Measurements from ENCODE around the gene SERPINE3.

Gene SERPINE3

DNA sequence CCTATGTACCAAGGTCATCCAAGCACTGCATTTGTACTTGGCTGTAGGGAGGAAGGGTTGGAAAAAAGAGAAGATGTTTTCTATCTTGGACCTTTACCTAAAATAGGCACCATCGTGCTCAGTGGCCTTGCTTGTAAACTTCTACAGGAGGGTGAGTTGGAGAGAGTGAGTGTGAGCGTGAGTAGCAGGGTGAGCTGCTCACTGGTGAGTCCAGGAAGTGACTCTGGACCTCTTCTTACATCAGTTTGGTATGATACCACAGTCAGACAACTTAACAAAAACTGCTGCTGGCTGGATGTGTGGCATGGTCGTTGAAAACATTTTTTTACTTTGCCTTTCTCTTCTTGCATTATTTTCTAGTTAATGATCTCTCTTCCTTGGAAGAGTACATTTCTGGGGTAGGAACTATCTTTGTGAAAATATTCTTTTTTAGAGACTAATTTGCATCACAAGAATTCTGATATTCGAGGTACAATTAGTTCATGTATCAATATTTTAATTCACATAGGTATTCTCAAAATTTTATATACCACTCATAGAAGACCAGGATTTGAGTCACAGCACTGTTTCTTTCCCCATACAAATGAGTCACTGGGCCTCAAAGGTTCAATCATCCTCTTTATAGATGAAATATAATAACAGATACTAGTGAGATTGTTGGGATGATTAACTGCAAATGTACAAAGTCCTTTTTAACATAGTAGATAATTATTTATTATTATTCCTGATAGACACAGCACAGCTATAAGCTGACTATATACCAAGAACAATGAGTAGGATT, 651 bp downstream of the SERPINE3 start:
- Mint-ChIP-seq H3K27me3 (no peaks in the 10 kb centered on the region), H3K4me3 (no peak overlapping the region), H3K4me1 (ENCODE audit: low read depth) (peaks cover 5% of the 10 kb centered on the region), H3K36me3 (ENCODE audit: low read depth) (no peaks in the 10 kb centered on the region), H3K27ac (peak overlapping the region; percentile 13), H3K9me3 (no peaks in the 10 kb centered on the region)
- DNase-seq, result no peak

DNA sequence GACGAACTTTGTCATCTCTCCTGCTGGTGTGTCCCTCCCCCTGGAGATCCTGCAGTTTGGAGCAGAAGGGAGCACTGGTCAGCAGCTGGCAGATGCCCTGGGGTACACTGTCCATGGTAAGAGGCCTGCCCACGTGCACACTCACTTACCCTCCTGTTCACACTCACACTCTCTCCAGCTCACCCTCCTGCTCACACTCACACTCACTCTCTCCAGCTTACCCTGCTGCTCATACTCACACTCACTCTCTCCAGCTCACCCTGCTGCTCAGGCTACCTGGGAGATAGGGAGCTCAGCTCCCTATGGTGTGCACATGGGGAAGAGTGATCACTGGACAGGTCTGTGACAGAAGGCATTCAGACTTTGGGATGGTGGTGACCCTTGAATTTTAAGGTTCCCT, 1.7 kb downstream of the SERPINE3 start:
- Mint-ChIP-seq H3K4me1 (ENCODE audit: low read depth) (peaks cover 5% of the 10 kb centered on the region), H3K4me3 (no peak overlapping the region), H3K27ac (no peak overlapping the region), H3K36me3 (ENCODE audit: low read depth) (no peaks in the 10 kb centered on the region), H3K27me3 (no peaks in the 10 kb centered on the region), H3K9me3 (no peaks in the 10 kb centered on the region)
- no peak for DNase-seq

DNA sequence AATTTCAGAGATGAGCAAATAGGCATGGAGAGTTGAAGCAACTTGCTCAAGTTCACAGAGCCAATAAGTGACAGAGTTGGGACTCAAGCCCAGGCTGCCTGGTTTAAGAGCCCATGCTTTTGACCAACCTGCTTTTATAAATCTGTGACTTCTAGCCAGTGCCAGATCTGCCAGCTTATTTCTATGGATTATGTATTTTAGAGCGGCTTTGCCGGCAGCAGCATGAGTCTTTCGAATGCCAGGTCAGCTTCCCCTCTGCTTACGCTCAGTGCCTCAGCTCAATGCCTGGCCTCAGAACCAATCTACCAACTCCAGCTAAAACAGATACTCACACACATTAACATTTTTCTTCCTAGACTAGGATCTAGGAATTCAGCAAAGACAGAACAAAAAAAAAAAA, 2.3 kb downstream of the SERPINE3 start:
- no peak overlapping the region for H3K27ac Mint-ChIP-seq
- H3K4me1 Mint-ChIP-seq (ENCODE audit: low read depth), result peaks cover 5% of the 10 kb centered on the region
- no peak overlapping the region for H3K4me3 Mint-ChIP-seq
- H3K9me3 Mint-ChIP-seq, result no peaks in the 10 kb centered on the region
- H3K27me3 Mint-ChIP-seq, result no peaks in the 10 kb centered on the region
- no peak for DNase-seq
- no peaks in the 10 kb centered on the region for H3K36me3 Mint-ChIP-seq (ENCODE audit: low read depth)

DNA sequence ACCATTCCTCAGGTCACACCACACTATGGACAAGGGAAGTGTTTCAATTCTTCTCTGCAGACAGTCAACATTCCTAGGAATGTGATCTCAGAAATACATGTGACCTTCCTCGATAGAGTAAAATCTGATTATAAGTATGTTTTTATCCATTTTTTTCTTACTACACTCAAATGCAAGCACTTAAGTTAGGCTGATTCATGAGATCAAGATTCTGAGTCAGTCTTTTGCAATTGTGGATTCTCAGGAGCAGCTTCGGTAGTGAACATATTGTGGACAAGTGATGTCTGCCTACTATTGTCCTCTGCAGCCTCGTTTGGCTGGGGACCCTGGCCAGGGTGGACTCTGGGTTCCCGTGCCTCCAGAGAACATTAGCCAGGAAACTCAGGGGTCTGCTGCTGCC, 3.2 kb downstream of the SERPINE3 start:
- no peak for DNase-seq
- H3K27ac Mint-ChIP-seq, result no peak overlapping the region
- no peak overlapping the region for H3K4me3 Mint-ChIP-seq
- no peaks in the 10 kb centered on the region for H3K36me3 Mint-ChIP-seq (ENCODE audit: low read depth)
- peaks cover 5% of the 10 kb centered on the region for H3K4me1 Mint-ChIP-seq (ENCODE audit: low read depth)
- H3K27me3 Mint-ChIP-seq, result no peaks in the 10 kb centered on the region
- no peaks in the 10 kb centered on the region for H3K9me3 Mint-ChIP-seq

DNA sequence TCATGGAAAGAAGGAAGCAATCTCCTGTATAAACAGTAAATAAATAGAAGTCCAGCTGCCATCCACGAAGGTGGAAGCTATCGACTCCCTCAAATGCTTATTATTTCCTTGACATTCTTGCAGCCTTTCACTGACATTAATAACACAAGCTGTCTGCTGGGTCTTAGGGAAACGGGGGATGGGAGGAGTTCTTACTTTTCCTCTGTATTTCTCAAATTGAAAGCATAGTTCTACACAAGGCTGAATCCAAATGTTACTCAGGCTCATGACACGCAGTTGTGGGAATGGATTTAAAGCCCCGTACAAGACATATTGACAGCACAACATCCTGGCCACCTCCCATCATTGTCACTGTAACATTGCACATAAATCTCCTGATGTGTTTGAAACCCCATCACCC, 4.0 kb downstream of the SERPINE3 start:
- Mint-ChIP-seq H3K9me3 (no peaks in the 10 kb centered on the region), H3K4me3 (no peak overlapping the region), H3K27ac (peak overlapping the region; percentile 55), H3K36me3 (ENCODE audit: low read depth) (no peaks in the 10 kb centered on the region), H3K4me1 (ENCODE audit: low read depth) (peaks cover 5% of the 10 kb centered on the region), H3K27me3 (no peaks in the 10 kb centered on the region)
- DNase-seq, result no peak

DNA sequence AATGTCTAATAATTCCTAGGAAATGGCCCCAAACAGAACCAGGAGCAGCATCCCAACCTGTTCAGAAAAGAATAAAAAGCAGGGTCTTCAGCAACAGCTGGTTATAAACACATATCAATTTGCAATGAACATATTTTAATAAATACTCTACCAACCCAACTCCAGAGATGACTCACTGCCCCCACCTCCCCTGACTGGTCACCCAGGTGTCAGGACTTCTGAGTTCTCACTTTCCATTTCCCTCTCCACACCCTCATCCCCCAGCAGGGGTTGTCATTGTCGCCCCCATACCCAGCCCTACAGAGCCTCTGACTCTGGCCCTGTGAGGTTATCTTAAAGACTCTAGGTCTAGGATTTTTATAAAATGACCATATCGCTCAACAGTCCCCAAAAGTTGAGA, 6.9 kb downstream of the SERPINE3 start:
- Mint-ChIP-seq H3K36me3 (ENCODE audit: low read depth) (peaks cover 1% of the 10 kb centered on the region), H3K27me3 (no peaks in the 10 kb centered on the region), H3K4me3 (no peak overlapping the region), H3K4me1 (ENCODE audit: low read depth) (no peaks in the 10 kb centered on the region), H3K9me3 (peaks cover 2% of the 10 kb centered on the region), H3K27ac (peak overlapping the region; percentile 63)
- no peak for DNase-seq

DNA sequence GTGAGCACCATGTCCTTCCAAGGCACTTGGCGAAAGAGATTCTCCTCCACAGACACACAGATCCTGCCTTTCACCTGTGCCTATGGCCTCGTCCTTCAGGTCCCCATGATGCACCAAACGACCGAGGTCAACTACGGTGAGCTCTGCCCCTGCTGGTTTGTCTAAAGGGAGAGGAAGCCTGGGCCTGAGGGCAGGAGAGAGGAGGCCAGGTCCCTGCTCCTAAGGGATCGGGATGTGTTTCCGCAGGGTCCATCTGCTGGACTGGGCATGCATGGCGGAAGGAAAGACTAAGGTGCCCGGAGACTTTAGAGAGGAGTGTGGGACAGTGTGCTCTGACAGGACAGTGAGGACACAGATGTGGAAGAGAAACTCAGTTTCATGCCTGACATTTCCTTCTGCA, 7.6 kb downstream of the SERPINE3 start:
- Mint-ChIP-seq H3K27me3 (no peaks in the 10 kb centered on the region), H3K4me1 (ENCODE audit: low read depth) (no peaks in the 10 kb centered on the region), H3K27ac (no peak overlapping the region), H3K9me3 (peaks cover 2% of the 10 kb centered on the region), H3K36me3 (ENCODE audit: low read depth) (peaks cover 1% of the 10 kb centered on the region), H3K4me3 (no peak overlapping the region)
- no peak for DNase-seq

DNA sequence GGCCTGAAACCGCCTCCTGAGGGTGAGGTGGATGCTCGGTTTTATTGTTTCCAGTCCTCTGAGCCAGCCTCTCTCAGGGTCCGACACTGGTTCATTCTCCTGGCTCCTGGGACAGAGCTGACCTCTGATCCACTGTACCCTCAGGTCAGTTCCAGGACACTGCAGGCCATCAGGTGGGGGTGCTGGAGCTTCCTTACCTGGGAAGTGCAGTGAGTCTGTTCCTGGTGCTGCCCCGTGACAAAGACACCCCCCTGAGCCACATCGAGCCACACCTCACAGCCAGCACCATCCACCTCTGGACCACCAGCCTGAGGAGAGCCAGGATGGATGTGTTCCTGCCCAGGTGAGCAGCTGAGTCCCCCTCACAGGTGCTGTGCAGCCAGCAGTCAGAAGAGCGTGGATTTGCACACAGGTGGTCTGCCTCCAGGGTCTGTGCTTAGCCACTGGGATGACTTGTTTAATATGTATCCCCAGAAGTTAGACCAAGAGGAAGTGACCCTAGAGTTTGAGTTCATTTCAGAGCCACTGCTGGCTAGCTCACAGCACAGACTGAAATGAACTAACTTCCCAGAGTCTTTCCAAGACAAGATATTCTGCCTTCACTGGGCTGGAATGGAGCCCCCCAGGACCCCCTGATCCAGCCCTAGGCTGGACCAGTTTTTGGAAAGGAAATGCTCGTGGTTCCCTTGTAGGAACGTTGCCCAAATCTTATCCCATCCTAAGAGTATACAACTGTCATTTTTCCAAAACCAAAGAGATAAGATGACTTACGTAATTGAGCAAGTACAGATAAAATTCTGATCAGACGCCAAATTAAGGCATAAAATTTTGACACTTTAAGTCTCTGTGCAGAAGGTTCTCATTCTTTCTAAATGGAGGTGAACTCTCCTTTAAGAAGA, 8.8 kb downstream of the SERPINE3 start:
- Mint-ChIP-seq H3K4me1 (ENCODE audit: low read depth) (no peaks in the 10 kb centered on the region), H3K9me3 (peaks cover 2% of the 10 kb centered on the region), H3K4me3 (no peak overlapping the region), H3K27ac (no peak overlapping the region), H3K36me3 (ENCODE audit: low read depth) (peaks cover 4% of the 10 kb centered on the region), H3K27me3 (no peaks in the 10 kb centered on the region)
- DNase-seq, result no peak

DNA sequence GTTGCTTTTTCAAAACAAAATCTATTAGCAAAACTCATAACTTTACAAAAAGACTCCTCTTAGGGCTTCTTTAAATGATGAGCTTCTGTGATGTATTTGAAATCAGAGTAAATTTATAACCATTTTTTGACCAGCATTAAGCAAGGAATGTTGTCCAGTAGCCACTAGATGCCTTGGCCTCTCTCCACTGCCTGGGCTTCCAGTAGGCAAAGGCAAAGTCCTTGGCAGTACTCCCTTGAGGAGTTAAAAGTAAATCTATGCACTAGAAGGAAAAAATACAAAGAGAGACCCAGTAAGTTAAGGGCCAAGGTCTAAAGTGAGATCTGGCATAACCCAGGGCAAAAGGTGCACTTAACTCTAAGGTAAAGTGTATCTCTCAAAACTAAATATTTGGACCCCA, 9.5 kb downstream of the SERPINE3 start:
- H3K4me3 Mint-ChIP-seq, result no peak overlapping the region
- peaks cover 4% of the 10 kb centered on the region for H3K36me3 Mint-ChIP-seq (ENCODE audit: low read depth)
- no peak for DNase-seq
- no peaks in the 10 kb centered on the region for H3K4me1 Mint-ChIP-seq (ENCODE audit: low read depth)
- H3K27me3 Mint-ChIP-seq, result no peaks in the 10 kb centered on the region
- peaks cover 2% of the 10 kb centered on the region for H3K9me3 Mint-ChIP-seq
- no peak overlapping the region for H3K27ac Mint-ChIP-seq

DNA sequence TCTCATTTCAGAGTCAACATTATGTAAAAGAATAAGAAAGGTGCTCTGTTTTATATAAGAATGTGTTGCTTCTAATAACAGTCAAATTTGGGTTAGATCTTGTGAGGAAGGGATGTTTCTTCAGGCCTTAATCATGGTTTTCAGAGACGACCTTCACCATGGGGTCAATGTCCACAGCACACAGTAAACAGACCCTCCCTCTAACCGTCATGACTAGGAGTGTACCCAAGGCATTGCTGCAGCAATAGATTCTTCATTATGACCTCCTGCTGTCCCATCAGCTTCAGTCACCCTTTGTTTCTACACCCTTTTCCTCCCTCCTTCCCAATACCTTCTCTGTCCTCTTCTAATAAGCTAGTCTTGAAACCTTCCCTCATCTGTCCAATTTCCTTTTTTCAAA, 15.7 kb downstream of the SERPINE3 start:
- H3K27ac Mint-ChIP-seq, result no peak overlapping the region
- H3K36me3 Mint-ChIP-seq (ENCODE audit: low read depth), result peaks cover 7% of the 10 kb centered on the region
- H3K9me3 Mint-ChIP-seq, result peaks cover 2% of the 10 kb centered on the region
- no peak for DNase-seq
- H3K27me3 Mint-ChIP-seq, result no peaks in the 10 kb centered on the region
- H3K4me3 Mint-ChIP-seq, result no peak overlapping the region
- no peaks in the 10 kb centered on the region for H3K4me1 Mint-ChIP-seq (ENCODE audit: low read depth)

DNA sequence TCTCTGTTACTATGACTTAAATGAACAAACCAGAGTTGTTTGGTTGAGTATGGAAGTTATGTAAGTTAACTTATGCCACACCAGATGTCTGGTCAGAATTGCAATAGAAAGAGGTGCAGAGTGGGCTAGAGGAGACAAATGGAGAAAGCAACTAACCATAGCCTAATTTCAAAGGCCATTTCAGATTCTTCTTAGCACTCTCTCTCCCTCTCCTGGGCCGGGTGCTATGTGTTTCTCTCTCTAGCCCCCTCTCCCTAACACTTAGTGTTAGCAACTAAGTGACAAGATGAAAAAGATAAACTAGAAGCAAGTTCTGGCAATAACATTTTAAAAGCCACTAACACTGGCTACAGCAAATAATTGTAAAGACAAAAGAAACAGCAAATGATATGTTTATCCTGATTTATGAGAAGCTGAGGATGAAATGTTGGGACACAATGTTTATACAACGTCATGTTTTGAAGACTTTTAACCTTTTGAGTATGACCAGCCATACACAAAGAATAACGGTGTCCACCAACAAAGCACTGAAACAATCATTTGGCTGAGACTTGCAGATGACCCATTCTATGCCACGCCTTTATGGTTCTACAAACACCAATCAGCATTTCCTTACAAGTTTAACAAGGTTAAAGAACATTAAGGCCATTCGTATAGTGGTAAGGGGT, 18.6 kb downstream of the SERPINE3 start:
- Mint-ChIP-seq H3K9me3 (no peaks in the 10 kb centered on the region), H3K27me3 (no peaks in the 10 kb centered on the region), H3K4me1 (ENCODE audit: low read depth) (peaks cover 2% of the 10 kb centered on the region), H3K4me3 (no peak overlapping the region), H3K27ac (no peak overlapping the region), H3K36me3 (ENCODE audit: low read depth) (peaks cover 27% of the 10 kb centered on the region)
- no peak for DNase-seq

DNA sequence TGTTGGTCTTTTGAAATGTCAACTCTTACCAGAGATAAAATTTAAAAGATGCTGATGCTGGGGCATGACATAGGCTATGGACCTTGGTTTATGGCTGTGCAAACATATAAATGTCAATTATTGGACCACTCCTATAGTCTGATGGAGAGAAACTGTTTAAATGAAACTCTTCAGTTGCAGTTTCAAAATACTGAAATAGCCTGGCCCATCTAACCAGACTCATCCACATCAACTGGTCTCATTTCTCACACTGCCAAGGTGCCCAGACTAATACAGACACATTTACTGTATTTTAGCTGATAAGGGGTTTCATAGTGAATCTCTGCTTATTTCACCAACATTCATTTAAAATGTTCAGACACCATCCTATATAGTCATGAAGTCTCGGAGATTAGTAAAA, 19.9 kb downstream of the SERPINE3 start:
- H3K4me3 Mint-ChIP-seq, result no peak overlapping the region
- H3K9me3 Mint-ChIP-seq, result no peaks in the 10 kb centered on the region
- peaks cover 10% of the 10 kb centered on the region for H3K4me1 Mint-ChIP-seq (ENCODE audit: low read depth)
- DNase-seq, result no peak
- no peak overlapping the region for H3K27ac Mint-ChIP-seq
- peaks cover 37% of the 10 kb centered on the region for H3K36me3 Mint-ChIP-seq (ENCODE audit: low read depth)
- H3K27me3 Mint-ChIP-seq, result no peaks in the 10 kb centered on the region

DNA sequence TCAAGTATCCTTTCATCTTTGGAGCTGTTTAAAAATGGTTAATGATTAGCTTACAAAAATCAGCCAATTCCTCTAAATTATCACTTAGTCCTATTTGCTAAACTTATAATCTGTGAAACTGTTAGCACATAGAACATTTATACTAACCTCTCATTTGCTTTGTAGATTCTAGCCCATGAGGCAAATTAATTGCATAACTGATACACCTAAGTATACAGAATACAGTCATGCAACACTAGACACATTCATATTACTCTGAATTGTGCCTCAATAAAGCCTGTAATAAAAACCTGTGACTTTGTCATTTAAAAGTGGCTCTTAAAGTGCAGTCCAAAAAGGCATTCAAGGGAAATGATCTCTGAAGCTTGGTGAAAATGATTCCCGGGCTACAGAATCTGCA, 21.0 kb downstream of the SERPINE3 start:
- H3K27me3 Mint-ChIP-seq, result no peaks in the 10 kb centered on the region
- H3K4me1 Mint-ChIP-seq (ENCODE audit: low read depth), result peaks cover 13% of the 10 kb centered on the region
- no peak overlapping the region for H3K27ac Mint-ChIP-seq
- no peak for DNase-seq
- H3K36me3 Mint-ChIP-seq (ENCODE audit: low read depth), result peaks cover 48% of the 10 kb centered on the region
- no peaks in the 10 kb centered on the region for H3K9me3 Mint-ChIP-seq
- H3K4me3 Mint-ChIP-seq, result no peak overlapping the region

DNA sequence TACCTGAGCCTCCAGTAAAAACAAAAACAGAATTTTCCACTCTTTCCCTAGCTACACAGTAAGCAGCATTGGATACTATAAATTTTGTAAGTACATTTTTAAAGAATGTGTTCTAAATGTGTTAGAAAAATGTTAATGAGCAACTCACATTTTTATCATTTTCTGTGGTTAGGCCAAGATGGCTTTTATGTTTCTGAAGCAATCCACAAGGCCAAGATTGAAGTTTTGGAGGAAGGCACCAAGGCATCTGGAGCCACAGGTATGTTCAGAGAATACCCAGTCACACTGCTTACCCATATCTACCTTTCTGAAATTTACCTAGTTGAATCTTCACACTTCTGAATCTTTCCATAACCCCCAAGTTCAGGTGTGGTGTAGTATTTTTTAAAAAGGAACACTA, 21.6 kb downstream of the SERPINE3 start:
- Mint-ChIP-seq H3K4me1 (ENCODE audit: low read depth) (peaks cover 13% of the 10 kb centered on the region), H3K4me3 (no peak overlapping the region), H3K27me3 (no peaks in the 10 kb centered on the region), H3K27ac (no peak overlapping the region), H3K36me3 (ENCODE audit: low read depth) (peaks cover 52% of the 10 kb centered on the region), H3K9me3 (no peaks in the 10 kb centered on the region)
- no peak for DNase-seq

DNA sequence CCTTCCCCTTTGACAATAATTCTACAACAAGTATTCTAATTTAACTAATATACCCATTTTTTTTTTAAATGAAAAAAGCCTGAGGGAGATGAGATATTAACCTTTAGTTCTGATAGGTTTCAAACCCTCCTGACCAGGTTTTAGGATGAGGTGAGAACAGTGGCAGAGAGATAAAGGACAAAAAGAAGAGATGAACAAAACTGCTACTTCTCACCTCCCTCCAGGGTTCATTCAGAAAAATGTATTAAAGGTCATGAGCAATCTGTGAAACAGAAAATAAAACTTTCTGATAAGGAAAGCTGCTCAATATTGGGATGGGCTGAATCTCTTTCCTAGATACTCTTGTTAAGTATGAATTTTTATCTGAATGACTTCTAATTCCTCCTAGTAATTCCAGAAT, 24.1 kb downstream of the SERPINE3 start:
- Mint-ChIP-seq H3K4me3 (no peak overlapping the region), H3K4me1 (ENCODE audit: low read depth) (peaks cover 13% of the 10 kb centered on the region), H3K36me3 (ENCODE audit: low read depth) (peaks cover 62% of the 10 kb centered on the region), H3K27ac (no peak overlapping the region), H3K9me3 (no peaks in the 10 kb centered on the region), H3K27me3 (no peaks in the 10 kb centered on the region)
- DNase-seq, result no peak
